HepG2 (cell line): ENCODE measurements around the gene THRA. TPM values are rescaled to one million over a fixed set of nuclear protein-coding genes. Genes with fewer than 3 reads are reported as not detected.

ENCODE experiments used
- AGO1 ChIP-seq: fragments of 200-400 bp; formaldehyde crosslinking; IDR thresholded peaks from 2 replicates; pipeline ENCODE4 v1.6.1; 2017; ENCODE audit warnings: mild to moderate bottlenecking, low read depth, low read length, moderate library complexity; ENCODE audit not compliant: poor library complexity, severe bottlenecking
- ATF7 ChIP-seq, 2 experiments: fragments of 450-650 bp in 1 of 2; sonication (generic) in 1 of 2; formaldehyde crosslinking in 1 of 2; IDR thresholded peaks; 2 replicates each; pipeline versions ENCODE4 v1.4.0 to v1.6.1; 2016 to 2020; ENCODE audit warnings: antibody characterized with exemption in 1 of 2, mild to moderate bottlenecking in 1 of 2, missing genetic modification reagents in 1 of 2
- CEBPG ChIP-seq: IDR thresholded peaks from 2 replicates; pipeline ENCODE4 v1.6.1; 2016
- EP300 ChIP-seq, 3 experiments: sonication (generic) in 1 of 3; formaldehyde crosslinking in 1 of 3; IDR thresholded peaks; 2 replicates each; pipeline versions ENCODE4 v1.5.1 to v1.6.1; 2011 to 2020; ENCODE audit warnings: low read depth in 2 of 3, low read length in 2 of 3, borderline replicate concordance in 1 of 3, improper control_type of control experiment in 1 of 3, mild to moderate bottlenecking in 1 of 3, missing genetic modification reagents in 1 of 3, moderate library complexity in 1 of 3
- FOXJ3 ChIP-seq: sonication (generic); formaldehyde crosslinking; IDR thresholded peaks from 2 replicates; pipeline ENCODE4 v1.4.0; 2020; ENCODE audit warnings: missing genetic modification reagents, mild to moderate bottlenecking, borderline replicate concordance
- FOXK1 ChIP-seq: sonication (generic); formaldehyde crosslinking; IDR thresholded peaks from 2 replicates; pipeline ENCODE4 v1.4.0; 2020; ENCODE audit warnings: low read depth, missing genetic modification reagents, borderline replicate concordance
- KDM1A ChIP-seq: IDR thresholded peaks from 2 replicates; pipeline ENCODE4 v1.6.1; 2016; ENCODE audit warnings: missing compliant biosample characterization
- MTF2 ChIP-seq: sonication (generic); formaldehyde crosslinking; IDR thresholded peaks from 2 replicates; pipeline ENCODE4 v1.5.0; 2020; ENCODE audit warnings: missing genetic modification reagents, borderline replicate concordance
- POGK ChIP-seq: sonication (generic); formaldehyde crosslinking; conservative IDR thresholded peaks from 2 replicates; pipeline ENCODE4 v1.8.0; 2022; ENCODE audit warnings: mild to moderate bottlenecking, moderate library complexity, missing genetic modification reagents
- REPIN1 ChIP-seq: sonication (generic); formaldehyde crosslinking; IDR thresholded peaks from 2 replicates; pipeline ENCODE4 v1.8.0; 2022; ENCODE audit warnings: missing genetic modification reagents, low read depth, mild to moderate bottlenecking, borderline replicate concordance
- RFX3 ChIP-seq: IDR thresholded peaks from 2 replicates; pipeline ENCODE4 v1.6.1; 2016; ENCODE audit warnings: missing biosample characterization, missing genetic modification reagents
- RORA ChIP-seq: sonication (generic); formaldehyde crosslinking; IDR thresholded peaks from 2 replicates; pipeline ENCODE4 v1.5.0; 2020; ENCODE audit warnings: mild to moderate bottlenecking, missing genetic modification reagents, moderate library complexity
- SMYD3 ChIP-seq: sonication (generic); formaldehyde crosslinking; IDR thresholded peaks from 2 replicates; pipeline ENCODE4 v1.8.1; 2023; ENCODE audit warnings: mild to moderate bottlenecking, missing genetic modification reagents
- SNAPC5 ChIP-seq: sonication (generic); formaldehyde crosslinking; IDR thresholded peaks from 2 replicates; pipeline ENCODE4 v1.8.1; 2023; ENCODE audit warnings: mild to moderate bottlenecking, missing genetic modification reagents, borderline replicate concordance
- TFE3 ChIP-seq: IDR thresholded peaks from 2 replicates; pipeline ENCODE4 v1.6.1; 2016
- TRIM24 ChIP-seq: sonication (generic); formaldehyde crosslinking; IDR thresholded peaks from 2 replicates; pipeline ENCODE4 v1.8.0; 2022; ENCODE audit warnings: mild to moderate bottlenecking, missing genetic modification reagents
- TSC22D2 ChIP-seq: sonication (generic); formaldehyde crosslinking; IDR thresholded peaks from 2 replicates; pipeline ENCODE4 v1.5.1; 2020; ENCODE audit warnings: missing genetic modification reagents, mild to moderate bottlenecking, borderline replicate concordance
- ZMYM3 ChIP-seq: sonication (generic); formaldehyde crosslinking; IDR thresholded peaks from 2 replicates; pipeline ENCODE4 v1.5.1; 2020; ENCODE audit warnings: mild to moderate bottlenecking, missing genetic modification reagents
- ZNF121 ChIP-seq: sonication (generic); formaldehyde crosslinking; IDR thresholded peaks from 2 replicates; pipeline ENCODE4 v1.5.0; 2020; ENCODE audit warnings: mild to moderate bottlenecking, missing genetic modification reagents
- ZNF225 ChIP-seq: sonication (generic); formaldehyde crosslinking; IDR thresholded peaks from 2 replicates; pipeline ENCODE4 v1.4.0; 2020; ENCODE audit warnings: mild to moderate bottlenecking, missing genetic modification reagents
- ZNF451 ChIP-seq: sonication (generic); formaldehyde crosslinking; IDR thresholded peaks from 2 replicates; pipeline ENCODE4 v1.5.0; 2020; ENCODE audit warnings: mild to moderate bottlenecking, missing genetic modification reagents
- ZNF501 ChIP-seq: sonication (generic); formaldehyde crosslinking; IDR thresholded peaks from 2 replicates; pipeline ENCODE4 v1.5.1; 2020; ENCODE audit warnings: mild to moderate bottlenecking, moderate library complexity, missing genetic modification reagents
- ZNF513 ChIP-seq: sonication (generic); formaldehyde crosslinking; conservative IDR thresholded peaks from 2 replicates; pipeline ENCODE4 v1.5.0; 2020; ENCODE audit warnings: missing genetic modification reagents
- ZNF580 ChIP-seq: IDR thresholded peaks from 2 replicates; pipeline ENCODE4 v1.6.1; 2016; ENCODE audit warnings: low read depth, borderline replicate concordance
- ZNF772 ChIP-seq: sonication (generic); formaldehyde crosslinking; IDR thresholded peaks from 2 replicates; pipeline ENCODE4 v1.5.0; 2020; ENCODE audit warnings: mild to moderate bottlenecking, missing genetic modification reagents
- ZNF775 ChIP-seq: sonication (generic); formaldehyde crosslinking; IDR thresholded peaks from 2 replicates; pipeline ENCODE4 v1.4.0; 2020; ENCODE audit warnings: missing genetic modification reagents, mild to moderate bottlenecking, moderate library complexity, borderline replicate concordance
- polyA plus RNA-seq, 8 experiments: library from polyadenylated mRNA; depleted of rRNA in 3 of 8; stranded (reverse) in 7 of 8; unstranded in 1 of 8; fragments of >200 nt; fragmentation: Illumina TruSeq in 4 of 8; extraction: Trizol in 4 of 8; gene quantifications; 2 replicates each; pipeline versions ENCODE4 v1.2.1 to v1.2.3, GENCODE V29; 2011 to 2016; ENCODE audit warnings: low read depth in 4 of 8, missing spikeins in 1 of 8, mixed read lengths in 1 of 8; ENCODE audit not compliant: insufficient read depth in 1 of 8
- total RNA-seq, 5 experiments: library from RNA; depleted of rRNA; stranded (reverse); fragments of >200 nt; fragmentation: Illumina TruSeq; extraction: Trizol; gene quantifications; 2 replicates each; pipeline ENCODE4 v1.2.3, GENCODE V29; 2016; ENCODE audit warnings: low read depth in 1 of 5

THRA gene
- total and polyA plus RNA-seq, 2 of the 13 experiments (the other 11 are each of a cell fraction or from before 2014, with no cell fraction given), result 8.0 to 9.9 TPM

GRCh38 chr17:40115101-40115436, 52.3 kb downstream of the THRA start (continued):
- TF ChIP-seq ZNF513 (CRISPR knock-in tag), result 0 out of 2 replicates have a peak, but pooled peaks have one; percentile 6
- 0 out of 2 replicates have a peak, but pooled peaks have one; percentile 8 for TF ChIP-seq FOXJ3
- 0 out of 2 replicates have a peak, but pooled peaks have one; percentile 28 for TF ChIP-seq RORA (CRISPR knock-in tag)
- TF ChIP-seq SNAPC5 (CRISPR knock-in tag), result no peak
- no peak for TF ChIP-seq TFE3
- 0 out of 4 replicates have a peak, but pooled peaks of 1 of the 2 experiments have one; percentile 3 for TF ChIP-seq EP300 (IDR thresholded peaks at IDR 0.05; ENCODE audit: low read depth in 2 of 2, low read length in 2 of 2)
- TF ChIP-seq EP300 (CRISPR knock-in tag; IDR thresholded peaks at IDR 0.05; ENCODE audit: borderline replicate concordance), result no peak
- 0 out of 2 replicates have a peak, but pooled peaks have one; percentile 0 for TF ChIP-seq ZMYM3 (CRISPR knock-in tag)
- TF ChIP-seq TRIM24, result no peak
- TF ChIP-seq ZNF451 (CRISPR knock-in tag), result no peak
- TF ChIP-seq FOXK1 (CRISPR knock-in tag), result no peak
- TF ChIP-seq AGO1, result no peak
- no peak for TF ChIP-seq ZNF225
- no peak for TF ChIP-seq KDM1A (CRISPR knock-in tag)
- no peak for TF ChIP-seq POGK (CRISPR knock-in tag)
- TF ChIP-seq SMYD3 (CRISPR knock-in tag), result peak; percentile 75; the same call in 1 of the 2 replicates
- TF ChIP-seq MTF2 (CRISPR knock-in tag), result 0 out of 2 replicates have a peak, but pooled peaks have one; percentile 19
- TF ChIP-seq ATF7 (IDR thresholded peaks at IDR 0.05), result no peak
- TF ChIP-seq ATF7 (CRISPR knock-in tag; IDR thresholded peaks at IDR 0.05), result no peak
- TF ChIP-seq CEBPG (CRISPR knock-in tag), result no peak
- TF ChIP-seq RFX3, result no peak
- TF ChIP-seq ZNF501 (CRISPR knock-in tag), result no peak
- no peak for TF ChIP-seq ZNF580
- TF ChIP-seq TSC22D2 (CRISPR knock-in tag), result no peak
- TF ChIP-seq ZNF121 (CRISPR knock-in tag), result peak; percentile 100
- 0 out of 2 replicates have a peak, but pooled peaks have one; percentile 4 for TF ChIP-seq REPIN1 (CRISPR knock-in tag)
- TF ChIP-seq ZNF772 (CRISPR knock-in tag), result no peak
- TF ChIP-seq ZNF775 (CRISPR knock-in tag), result no peak
